Smooth muscle cell (in vitro differentiated cells): ENCODE data around the gene TMC5. TPM values are rescaled to one million over a fixed set of nuclear protein-coding genes. Genes with fewer than 3 reads are reported as not detected.

Experiments
- DNase-seq: peaks from one replicate; lab custom pipeline; 2025; ENCODE audit not compliant: unreplicated experiment; lab: John Stamatoyannopoulos, UW
- H2AFZ ChIP-seq: fragments of 200-600 bp; sonication (generic); 2 replicates; pipeline ENCODE4 v1.6.0; 2016; ENCODE audit warnings: antibody characterized with exemption, low read depth, mild to moderate bottlenecking
- H3F3A ChIP-seq: fragments of 200-600 bp; sonication (generic); 2 replicates; pipeline ENCODE4 v1.6.0; 2017; ENCODE audit warnings: antibody characterized with exemption, low read depth
- H3K27ac ChIP-seq: fragments of 200-600 bp; sonication (generic); 2 replicates; pipeline ENCODE4 v1.5.1; 2016; ENCODE audit warnings: low read depth, mild to moderate bottlenecking
- H3K27me3 ChIP-seq: fragments of 200-600 bp; sonication (generic); 2 replicates; pipeline ENCODE4 v1.6.1; 2016; ENCODE audit warnings: low read depth, mild to moderate bottlenecking
- H3K36me3 ChIP-seq: fragments of 200-600 bp; sonication (generic); 2 replicates; pipeline ENCODE4 v1.5.1; 2016; ENCODE audit warnings: low read depth
- H3K4me1 ChIP-seq: fragments of 200-600 bp; sonication (generic); 2 replicates; pipeline ENCODE4 v1.5.1; 2016; ENCODE audit warnings: low read depth
- H3K4me2 ChIP-seq: fragments of 200-600 bp; sonication (generic); 2 replicates; pipeline ENCODE4 v1.6.0; 2016; ENCODE audit warnings: mild to moderate bottlenecking
- H3K4me3 ChIP-seq: fragments of 200-600 bp; sonication (generic); 2 replicates; pipeline ENCODE4 v1.5.1; 2016; ENCODE audit warnings: mild to moderate bottlenecking
- H3K79me2 ChIP-seq: fragments of 200-600 bp; sonication (generic); 2 replicates; pipeline ENCODE4 v1.6.0; 2016; ENCODE audit warnings: low read depth, mild to moderate bottlenecking
- H3K9ac ChIP-seq: fragments of 200-600 bp; sonication (generic); 2 replicates; pipeline ENCODE4 v1.6.0; 2016; ENCODE audit warnings: low read depth
- H3K9me3 ChIP-seq: fragments of 200-600 bp; sonication (generic); replicated peaks from 2 replicates; pipeline ENCODE4 v1.5.1; 2016; ENCODE audit warnings: low read depth
- H4K20me1 ChIP-seq: fragments of 200-600 bp; sonication (generic); 2 replicates; pipeline ENCODE4 v1.6.0; 2016; ENCODE audit warnings: low read depth
- WGBS: methylation state at CpG from one replicate; pipeline ENCODE4 v1.1.7; 2016; ENCODE audit warnings: low lambda C conversion rate; 5-methylcytosine and 5-hydroxymethylcytosine counted together
- polyA plus RNA-seq: library from polyadenylated mRNA; unstranded; fragments of >200 nt; fragmentation: Nextera tagmentation; extraction: Ambion mirVana; gene quantifications from 2 replicates; pipeline ENCODE4 v1.2.1, GENCODE V29; 2016
- total RNA-seq: library from RNA; depleted of rRNA; stranded (reverse); fragments of >200 nt; gene quantifications from 2 replicates; pipeline ENCODE4 v1.2.3, GENCODE V29; 2014
- TF ChIP-seq, protein P1 (sequence below): fragments of 200-600 bp; sonication (generic); IDR thresholded peaks from 2 replicates; pipeline ENCODE4 v1.5.1; 2017; ENCODE audit warnings: borderline replicate concordance, mild to moderate bottlenecking, antibody characterized with exemption; ENCODE audit not compliant: insufficient read depth, poor library complexity, severe bottlenecking

The TMC5 gene
- total and polyA plus RNA-seq, 2 experiments from 2014 or later, result 0.18 TPM; not detected in 1

DNA sequence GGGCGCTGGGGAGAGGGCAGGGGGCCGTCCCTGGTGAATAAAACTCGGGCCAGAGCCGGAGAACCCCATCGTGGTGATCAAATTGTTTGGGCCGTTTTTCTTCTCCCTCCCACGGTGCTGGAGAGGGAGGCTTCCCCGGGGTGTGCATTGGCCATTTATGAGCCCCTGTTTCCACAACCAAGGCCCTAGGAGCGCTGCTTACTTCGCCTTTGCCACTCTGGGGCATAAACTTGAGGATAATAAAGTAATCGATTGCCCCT is 106.6 kb downstream of the TMC5 start:
- DNase-seq, result no peak
- H3K4me3 ChIP-seq, result peak overlapping the region; percentile 87
- peaks cover 9% of the 10 kb centered on the region for H4K20me1 ChIP-seq
- H2AFZ ChIP-seq, result peak overlapping the region; percentile 85
- H3K9ac ChIP-seq, result peak overlapping the region; percentile 52
- peaks cover 11% of the 10 kb centered on the region for H3K4me1 ChIP-seq
- H3K4me2 ChIP-seq, result peak overlapping the region; percentile 95
- H3K27me3 ChIP-seq, result no peaks in the 10 kb centered on the region
- peak overlapping the region; percentile 5 for H3K27ac ChIP-seq
- WGBS, result under 1% methylated on average over 11 of the region's 11 CpGs
- H3K36me3 ChIP-seq, result peaks cover 6% of the 10 kb centered on the region
- no peaks in the 10 kb centered on the region for H3K9me3 ChIP-seq
- TF ChIP-seq, protein P1, sequence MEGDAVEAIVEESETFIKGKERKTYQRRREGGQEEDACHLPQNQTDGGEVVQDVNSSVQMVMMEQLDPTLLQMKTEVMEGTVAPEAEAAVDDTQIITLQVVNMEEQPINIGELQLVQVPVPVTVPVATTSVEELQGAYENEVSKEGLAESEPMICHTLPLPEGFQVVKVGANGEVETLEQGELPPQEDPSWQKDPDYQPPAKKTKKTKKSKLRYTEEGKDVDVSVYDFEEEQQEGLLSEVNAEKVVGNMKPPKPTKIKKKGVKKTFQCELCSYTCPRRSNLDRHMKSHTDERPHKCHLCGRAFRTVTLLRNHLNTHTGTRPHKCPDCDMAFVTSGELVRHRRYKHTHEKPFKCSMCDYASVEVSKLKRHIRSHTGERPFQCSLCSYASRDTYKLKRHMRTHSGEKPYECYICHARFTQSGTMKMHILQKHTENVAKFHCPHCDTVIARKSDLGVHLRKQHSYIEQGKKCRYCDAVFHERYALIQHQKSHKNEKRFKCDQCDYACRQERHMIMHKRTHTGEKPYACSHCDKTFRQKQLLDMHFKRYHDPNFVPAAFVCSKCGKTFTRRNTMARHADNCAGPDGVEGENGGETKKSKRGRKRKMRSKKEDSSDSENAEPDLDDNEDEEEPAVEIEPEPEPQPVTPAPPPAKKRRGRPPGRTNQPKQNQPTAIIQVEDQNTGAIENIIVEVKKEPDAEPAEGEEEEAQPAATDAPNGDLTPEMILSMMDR, result no peak
- H3K79me2 ChIP-seq, result peaks cover 16% of the 10 kb centered on the region
- H3F3A ChIP-seq, result peaks cover 12% of the 10 kb centered on the region

DNA sequence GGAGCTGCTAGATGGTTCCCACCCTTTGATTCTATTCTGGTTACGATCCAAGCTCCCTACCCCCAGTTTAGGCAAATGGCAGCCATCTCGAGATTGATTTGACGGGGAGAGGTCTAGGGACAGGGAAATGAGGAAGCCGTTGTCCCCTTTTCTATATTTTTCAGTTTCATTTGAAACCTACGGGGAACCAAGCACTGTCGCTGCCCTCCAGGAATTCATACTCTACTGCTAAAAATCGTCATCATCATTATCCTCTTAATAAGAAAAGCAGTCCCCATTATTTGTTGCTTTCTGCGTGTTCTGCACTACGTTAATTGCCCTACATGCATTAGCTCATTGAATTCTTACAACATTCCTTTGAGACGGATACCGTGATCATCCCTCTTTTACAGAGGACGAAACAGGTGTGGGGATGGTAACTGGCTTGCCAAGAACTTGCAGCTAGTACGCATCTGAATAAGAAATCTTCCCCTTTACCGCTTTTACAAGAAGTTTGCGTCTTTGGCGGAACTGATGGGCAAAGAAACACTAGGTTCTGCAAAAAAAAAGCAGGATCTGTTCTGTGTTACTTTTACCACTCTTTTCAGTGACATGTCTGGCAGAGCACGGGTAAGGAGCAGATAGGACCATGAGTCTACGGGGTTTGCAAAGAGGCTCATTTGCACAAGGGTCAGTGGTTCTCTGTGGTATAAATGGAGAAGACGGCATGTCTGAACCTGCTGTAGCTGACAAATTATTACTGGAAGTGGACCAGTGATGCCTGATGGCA is 107.1 kb downstream of the TMC5 start:
- H3K36me3 ChIP-seq, result peaks cover 6% of the 10 kb centered on the region
- H2AFZ ChIP-seq, result peak overlapping the region; percentile 85
- peaks cover 13% of the 10 kb centered on the region for H3K79me2 ChIP-seq
- peaks cover 9% of the 10 kb centered on the region for H4K20me1 ChIP-seq
- H3K27me3 ChIP-seq, result no peaks in the 10 kb centered on the region
- peak overlapping the region; percentile 5 for H3K27ac ChIP-seq
- H3K9me3 ChIP-seq, result no peaks in the 10 kb centered on the region
- peaks cover 12% of the 10 kb centered on the region for H3F3A ChIP-seq
- H3K4me1 ChIP-seq, result peaks cover 11% of the 10 kb centered on the region
- TF ChIP-seq, protein P1, result no peak
- 6% methylated on average over 19 of the region's 19 CpGs for WGBS
- H3K4me2 ChIP-seq, result peak overlapping the region; percentile 95
- peak overlapping the region; percentile 87 for H3K4me3 ChIP-seq
- no peak for DNase-seq
- H3K9ac ChIP-seq, result peak overlapping the region; percentile 52

DNA sequence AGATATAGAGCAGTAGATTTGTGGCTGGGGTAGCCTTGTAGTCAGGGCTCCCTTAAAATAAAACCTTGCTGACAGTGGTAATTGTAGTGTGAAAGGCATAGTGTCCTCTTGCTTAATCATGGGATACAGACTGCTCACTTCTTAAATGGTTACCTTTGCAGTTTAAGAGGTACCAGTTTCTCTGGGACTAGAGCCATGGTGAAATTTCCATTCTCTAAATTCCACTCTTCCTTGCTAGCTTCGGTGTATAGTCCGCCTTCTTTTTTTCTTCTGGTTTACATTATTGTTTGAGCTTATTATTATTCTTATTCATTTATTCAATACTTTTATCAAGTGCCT is 107.7 kb downstream of the TMC5 start:
- Histone ChIP-seq H3K9ac (no peak overlapping the region), H3K9me3 (no peaks in the 10 kb centered on the region), H2AFZ (peak overlapping the region; percentile 85), H3K4me2 (peak overlapping the region; percentile 95), H3F3A (peaks cover 12% of the 10 kb centered on the region), H3K4me1 (peaks cover 11% of the 10 kb centered on the region), H4K20me1 (peaks cover 4% of the 10 kb centered on the region), H3K27me3 (no peaks in the 10 kb centered on the region), H3K4me3 (peak overlapping the region; percentile 87), H3K79me2 (peaks cover 13% of the 10 kb centered on the region), H3K36me3 (peaks cover 6% of the 10 kb centered on the region), H3K27ac (no peak overlapping the region)
- WGBS, result 86% methylated on average over 2 of the region's 2 CpGs
- TF ChIP-seq, protein P1, result no peak
- no peak for DNase-seq

DNA sequence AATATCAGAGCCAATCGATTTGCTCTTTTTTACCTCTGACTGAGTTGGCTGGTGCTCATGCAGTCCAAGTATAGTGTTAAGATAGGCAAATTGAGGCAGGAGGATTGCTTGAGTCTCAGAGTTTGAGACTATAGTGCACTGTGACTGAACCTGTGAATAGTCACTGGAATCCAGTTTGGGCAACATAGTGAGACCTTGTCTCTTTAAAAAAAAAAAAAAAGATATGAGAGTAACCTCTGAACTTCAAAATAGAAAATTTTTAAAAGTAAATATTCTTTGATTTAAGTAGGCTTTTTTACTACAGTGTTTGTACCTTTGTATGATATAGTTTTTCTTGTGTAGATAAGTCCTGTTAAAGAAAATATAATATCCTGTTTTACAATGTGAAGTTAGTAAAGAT is 109.5 kb downstream of the TMC5 start:
- TF ChIP-seq, protein P1, result no peak
- Histone ChIP-seq H3K27ac (no peak overlapping the region), H3K4me1 (peaks cover 1% of the 10 kb centered on the region), H3K9me3 (no peaks in the 10 kb centered on the region), H2AFZ (no peak overlapping the region), H3K36me3 (peaks cover 7% of the 10 kb centered on the region), H3K79me2 (peaks cover 13% of the 10 kb centered on the region), H3K4me3 (no peak overlapping the region), H3K27me3 (no peaks in the 10 kb centered on the region), H3F3A (peaks cover 6% of the 10 kb centered on the region), H3K4me2 (no peak overlapping the region), H3K9ac (no peak overlapping the region), H4K20me1 (no peaks in the 10 kb centered on the region)
- no peak for DNase-seq
- WGBS, result 94% methylated on average over 1 of the region's 1 CpG
